Breast epithelium (tissue), 4 donors: ENCODE data around the gene SENP6. TPM values are rescaled to one million over a fixed set of nuclear protein-coding genes. Genes with fewer than 3 reads are reported as not detected.
"Not testable (repeated sequence)": the region's sequence is repeated elsewhere in the genome, so short reads cannot be mapped to it uniquely, and the experiment has no call there.

Experiments
- DNase-seq, 2 donors: peaks; one replicate each; pipeline ENCODE4 v3.0.0-alpha.2; 2019; ENCODE audit warnings: low spot score in 2 of 2
- H3K27ac ChIP-seq, 2 donors: fragments of 200-600 bp; sonication (generic) in 1 of 2; one replicate each; pipeline ENCODE4 v1.5.1; 2016 to 2019; ENCODE audit warnings: mild to moderate bottlenecking in 1 of 2
- H3K27me3 ChIP-seq, 2 donors: fragments of 200-600 bp; sonication (generic) in 1 of 2; one replicate each; pipeline versions ENCODE4 v1.5.1 to v1.6.0; 2017 to 2019; ENCODE audit warnings: control low read depth in 1 of 2, mild to moderate bottlenecking in 1 of 2
- H3K36me3 ChIP-seq: fragments of 200-600 bp; one replicate; pipeline ENCODE4 v1.5.1; 2019
- H3K4me1 ChIP-seq, 2 donors: fragments of 200-600 bp; sonication (generic); one replicate each; pipeline ENCODE4 v1.5.1; 2016 to 2019; ENCODE audit warnings: control low read depth in 1 of 2
- H3K4me3 ChIP-seq, 3 donors: fragments of 200-600 bp; sonication (generic); 1 replicate in 2 of 3; 2 replicates in 1 of 3; pipeline ENCODE4 v1.5.1; 2016 to 2019; ENCODE audit warnings: mild to moderate bottlenecking in 3 of 3, moderate library complexity in 2 of 3
- H3K9me3 ChIP-seq, 2 donors: fragments of 200-600 bp; sonication (generic) in 1 of 2; one replicate each; pipeline ENCODE4 v1.5.1; 2016 to 2019; ENCODE audit warnings: control low read depth in 1 of 2
- CTCF ChIP-seq, 3 donors: fragments of 450-650 bp; IDR thresholded peaks; one replicate each; pipeline ENCODE4 v1.5.1; 2016 to 2017; ENCODE audit warnings: antibody characterized with exemption in 3 of 3, mild to moderate bottlenecking in 3 of 3, moderate library complexity in 3 of 3
- POLR2A ChIP-seq: fragments of 450-650 bp; IDR thresholded peaks from one replicate; pipeline ENCODE4 v1.6.1; 2016; ENCODE audit warnings: antibody characterized with exemption, mild to moderate bottlenecking, moderate library complexity
- POLR2AphosphoS5 ChIP-seq, 3 donors: sonication (generic); formaldehyde crosslinking; IDR thresholded peaks; one replicate each; pipeline ENCODE4 v1.6.1; 2017; ENCODE audit warnings: antibody characterized with exemption in 3 of 3
- intact Hi-C: fragments of 100-400 bp; cut with DNase I; formaldehyde crosslinking; loops from one replicate; pipeline ENCODE4 v1.15.1; 2023; ENCODE audit warnings: low total_unique reads
- total RNA-seq, 3 donors: library from RNA; depleted of rRNA; stranded (reverse); fragments of >200 nt; gene quantifications; one replicate each; pipeline ENCODE4 v1.1.0, GENCODE V29; 2016

The SENP6 gene
- total RNA-seq, 3 donors from 2014 or later: 93.5 to 189 (median 152) TPM

- intact Hi-C loops: no loop called here
- TF ChIP-seq POLR2AphosphoS5 (IDR thresholded peaks at IDR 0.05) (no peak), CTCF (IDR thresholded peaks at IDR 0.05) (no peak), POLR2A (no peak)
- no peaks in the 10 kb centered on the region for H3K27me3 ChIP-seq
Measured at GRCh38 chr6:75691012-75691411, 89.3 kb downstream of the SENP6 start.

GRCh38 chr6:75693534-75693933 lies 91.9 kb downstream of the SENP6 start:
- TF ChIP-seq CTCF (IDR thresholded peaks at IDR 0.05) (no peak), POLR2AphosphoS5 (IDR thresholded peaks at IDR 0.05) (no peak), POLR2A (no peak)
- Histone ChIP-seq H3K4me3 (no peak overlapping the region), H3K36me3 (no peaks in the 10 kb centered on the region), H3K27me3 (no peaks in the 10 kb centered on the region), H3K9me3 (no peaks in the 10 kb centered on the region), H3K4me1 (no peaks in the 10 kb centered on the region), H3K27ac (no peak overlapping the region)
- no peak for DNase-seq
- intact Hi-C loops: no loop called here

More at GRCh38 chr6:75691012-75691411, 89.3 kb downstream of the SENP6 start:
- H3K4me1 ChIP-seq: no peaks in the 10 kb centered on the region
- DNase-seq: no peak
- H3K9me3 ChIP-seq: no peaks in the 10 kb centered on the region
- no peaks in the 10 kb centered on the region for H3K36me3 ChIP-seq
- no peak overlapping the region for H3K4me3 ChIP-seq
- no peak overlapping the region for H3K27ac ChIP-seq

- no peaks in the 10 kb centered on the region for H3K4me1 ChIP-seq
Measured at GRCh38 chr6:75694406-75694805, 92.7 kb downstream of the SENP6 start.

GRCh38 chr6:75708334-75708733 lies 106.7 kb downstream of the SENP6 start:
- H3K4me1 ChIP-seq, H3K9me3 ChIP-seq, H3K27me3 ChIP-seq, H3K4me3 ChIP-seq, H3K27ac ChIP-seq, H3K36me3 ChIP-seq, intact Hi-C loops, DNase-seq: not testable (repeated sequence)

More at GRCh38 chr6:75694406-75694805, 92.7 kb downstream of the SENP6 start:
- DNase-seq: no peak
- H3K9me3 ChIP-seq: no peaks in the 10 kb centered on the region
- no peak overlapping the region for H3K4me3 ChIP-seq
- no peak overlapping the region for H3K27ac ChIP-seq
- H3K27me3 ChIP-seq: no peaks in the 10 kb centered on the region
- TF ChIP-seq POLR2A: no peak
- intact Hi-C loops: no loop called here
- no peaks in the 10 kb centered on the region for H3K36me3 ChIP-seq

- no peak for TF ChIP-seq CTCF (IDR thresholded peaks at IDR 0.05)
- TF ChIP-seq POLR2A: no peak
- TF ChIP-seq POLR2AphosphoS5 (IDR thresholded peaks at IDR 0.05): no peak
- Histone ChIP-seq H3K4me1 (no peaks in the 10 kb centered on the region), H3K27ac (no peak overlapping the region), H3K9me3 (no peaks in the 10 kb centered on the region), H3K36me3 (peaks cover 6% of the 10 kb centered on the region), H3K27me3 (no peaks in the 10 kb centered on the region), H3K4me3 (no peak overlapping the region)
- intact Hi-C loops: no loop called here
- no peak for DNase-seq
Measured at GRCh38 chr6:75711173-75711572, 109.5 kb downstream of the SENP6 start.

GRCh38 chr6:75719133-75719532 lies 117.5 kb downstream of the SENP6 start:
- Histone ChIP-seq H3K36me3 (peaks cover 6% of the 10 kb centered on the region), H3K4me3 (no peak overlapping the region), H3K9me3 (no peaks in the 10 kb centered on the region), H3K27ac (no peak overlapping the region), H3K27me3 (no peaks in the 10 kb centered on the region), H3K4me1 (no peaks in the 10 kb centered on the region)
- TF ChIP-seq POLR2AphosphoS5 (IDR thresholded peaks at IDR 0.05): no peak
- TF ChIP-seq CTCF (IDR thresholded peaks at IDR 0.05): no peak
- no peak for TF ChIP-seq POLR2A
- no peak for DNase-seq
- intact Hi-C loops: no loop called here
